ENCODE data around the gene ACIN1. TPM values are rescaled to one million over a fixed set of nuclear protein-coding genes. Genes with fewer than 3 reads are reported as not detected.

The ACIN1 gene
- total and polyA plus RNA-seq, 2 of the 8 experiments (the other 6 are each of a cell fraction or from before 2014, with no cell fraction given), result 132 to 233 TPM

- Histone ChIP-seq H3K4me3 (ENCODE audit: extremely low read depth in 1 of 4, insufficient read depth in 2 of 4, low read depth in 3 of 4, low read length in 4 of 4) (no peak overlapping the region), H3K79me2 (ENCODE audit: control insufficient read depth in 1 of 2, insufficient read depth in 2 of 2, low read length in 2 of 2) (no peaks in the 10 kb centered on the region), H3K27me3 (replicated peaks in 1 of 4; ENCODE audit: control insufficient read depth in 3 of 4, extremely low read depth in 1 of 4, insufficient read depth in 3 of 4, low read length in 3 of 4) (no peaks in the 10 kb centered on the region), H3K4me2 (ENCODE audit: insufficient read depth in 1 of 2, low read depth in 2 of 2, low read length in 2 of 2) (no peak overlapping the region), H2BK120ac (replicated peaks; ENCODE audit: low read depth, low read length) (no peak overlapping the region), H3K23ac (ENCODE audit: insufficient read length) (no peak overlapping the region), H2AFZ (ENCODE audit: low read length) (no peak overlapping the region), H4K5ac (ENCODE audit: insufficient read length, low read depth, low read length) (no peak overlapping the region), H4K91ac (replicated peaks; ENCODE audit: insufficient read length, low read length) (no peak overlapping the region), H3K18ac (ENCODE audit: extremely low read depth, low read length) (no peak overlapping the region; the same call in 1 of the 2 replicates), H2BK20ac (ENCODE audit: low read length) (no peak overlapping the region), H3K9ac (replicated peaks in 1 of 4; ENCODE audit: extremely low read depth in 1 of 4, low read depth in 3 of 4, low read length in 3 of 4) (no peak overlapping the region), H3K79me1 (ENCODE audit: low read depth, low read length) (no peaks in the 10 kb centered on the region), H2BK12ac (ENCODE audit: low read depth, low read length) (peak overlapping the region; percentile 96; the same call in 1 of the 2 replicates), H3K9me3 (ENCODE audit: insufficient read depth in 2 of 2, low read depth in 1 of 2, low read length in 1 of 2) (no peaks in the 10 kb centered on the region), H2BK15ac (ENCODE audit: low read length) (0 out of 2 replicates have a peak overlapping the region, but pooled peaks have one; percentile 61), H4K8ac (ENCODE audit: extremely low read depth, insufficient read depth, low read length) (no peak overlapping the region), H2AK5ac (ENCODE audit: low read depth, low read length) (no peak overlapping the region), H3K4ac (replicated peaks; ENCODE audit: insufficient read length, low read depth, low read length) (no peak overlapping the region), H4K20me1 (replicated peaks in 1 of 2; ENCODE audit: control insufficient read depth in 1 of 2, insufficient read depth in 2 of 2, low read length in 2 of 2) (peaks cover 0 to 2% of the 10 kb centered on the region in 2 experiments), H3K56ac (replicated peaks; ENCODE audit: insufficient read length, low read depth, low read length) (no peak overlapping the region), H3K4me1 (replicated peaks in 1 of 4; ENCODE audit: control insufficient read depth in 3 of 4, insufficient read depth in 4 of 4, low read length in 3 of 4) (peaks cover 0 to 11% (median 5%) of the 10 kb centered on the region in 4 experiments; a peak in 5 of 7 replicates), H3K14ac (ENCODE audit: insufficient read length) (no peak overlapping the region), H2BK5ac (ENCODE audit: low read depth, low read length) (0 out of 2 replicates have a peak overlapping the region, but pooled peaks have one; percentile 35), H3K36me3 (ENCODE audit: control insufficient read depth in 2 of 4, insufficient read depth in 4 of 4, low read length in 3 of 4) (peaks cover 6 to 19% (median 10%) of the 10 kb centered on the region in 4 experiments), H3K23me2 (ENCODE audit: low read depth, low read length) (no peaks in the 10 kb centered on the region), H3K27ac (ENCODE audit: low read depth, low read length) (no peak overlapping the region)
- DNase-seq (ENCODE audit: low read depth in 1 of 2, low spot score in 2 of 2), result no peak
- POLR2A ChIA-PET (ENCODE audit: partially characterized antibody), result interaction anchor here (1.1 to 1.4 kb wide), 3 partner anchors 14 to 58 kb away, joined by 3 to 5 read pairs (median 3); no protein-coding TSS in a partner anchor
- 88% methylated on average over 8 of the region's 8 CpGs; no CpG with 5 or more reads in 1 of the 2 experiments for WGBS, 2 experiments (ENCODE audit: extremely low coverage in 1 of 2, insufficient coverage in 1 of 2, insufficient read length in 1 of 2, insufficient replicate concordance in 2 of 2, low coverage in 1 of 2, low lambda C conversion rate in 2 of 2, missing lambda C conversion rate in 1 of 2)
- CTCF ChIA-PET (ENCODE audit: partially characterized antibody), result interaction anchor here (0.5 to 11.8 kb wide), 12 partner anchors 15 to 239 kb away, joined by 3 to 290 read pairs (median 3); partner anchors contain the start of gene SLC7A8
- TF ChIP-seq POLR2AphosphoS5 (IDR thresholded peaks at IDR 0.05; ENCODE audit: low read depth, low read length) (peak; percentile 15; the same call in 1 of the 2 replicates), SIRT6 (IDR thresholded peaks at IDR 0.05; ENCODE audit: low read length) (no peak)
- FAIRE-seq, result no peak
Measured at GRCh38 chr14:23123419-23123818, 28.5 kb upstream of the ACIN1 start.
